Gastrocnemius medialis (tissue), 4 donors: ENCODE results near the gene SSBP1. TPM values are rescaled to one million over a fixed set of nuclear protein-coding genes. Genes with fewer than 3 reads are reported as not detected.
"Not testable (repeated sequence)": the region's sequence is repeated elsewhere in the genome, so short reads cannot be mapped to it uniquely, and the experiment has no call there.

Experiments
- ATAC-seq, 2 donors: fragments of 150-250 bp; one replicate each; pipeline ENCODE4 v1.9.1; 2016
- DNase-seq, 2 donors: peaks; one replicate each; pipeline ENCODE4 v3.0.0-alpha.2; 2019
- H3K27ac ChIP-seq, 4 donors: fragments of 200-600 bp; sonication (generic); 1 replicate in 1 of 4; 2 replicates in 3 of 4; pipeline ENCODE4 v1.5.1; 2016 to 2018; ENCODE audit warnings: mild to moderate bottlenecking in 2 of 4, moderate library complexity in 1 of 4
- H3K27me3 ChIP-seq, 3 donors: fragments of 200-600 bp; sonication (generic) in 2 of 3; 1 replicate in 1 of 3; 2 replicates in 2 of 3; pipeline versions ENCODE4 v1.5.1 to v1.6.0; 2016 to 2019; ENCODE audit warnings: mild to moderate bottlenecking in 1 of 3, moderate library complexity in 1 of 3
- H3K36me3 ChIP-seq, 2 donors: fragments of 200-600 bp; sonication (generic) in 1 of 2; one replicate each; pipeline ENCODE4 v1.5.1; 2017 to 2018
- H3K4me1 ChIP-seq, 2 donors: fragments of 200-600 bp; sonication (generic) in 1 of 2; one replicate each; pipeline ENCODE4 v1.5.1; 2016 to 2017; ENCODE audit warnings: mild to moderate bottlenecking in 2 of 2
- H3K4me3 ChIP-seq, 4 donors: fragments of 200-600 bp; sonication (generic) in 3 of 4; 1 replicate in 1 of 4; 2 replicates in 3 of 4; pipeline ENCODE4 v1.5.1; 2016 to 2019; ENCODE audit warnings: mild to moderate bottlenecking in 2 of 4
- H3K9me3 ChIP-seq, 3 donors: fragments of 200-600 bp; sonication (generic) in 2 of 3; 1 replicate in 1 of 3; 2 replicates in 2 of 3; pipeline ENCODE4 v1.5.1; 2016 to 2019
- POLR2A ChIP-seq, 2 donors: fragments of 450-650 bp; IDR thresholded peaks; one replicate each; pipeline ENCODE4 v1.6.1; 2017; ENCODE audit warnings: antibody characterized with exemption in 2 of 2, mild to moderate bottlenecking in 2 of 2, moderate library complexity in 2 of 2
- in situ Hi-C, 4 donors: fragments of 200-750 bp; cut with MboI; loops; one replicate each; pipeline versions ENCODE4 v1.15.0 to v1.8.0; 2017; ENCODE audit warnings: low sequenced_read_pairs in 4 of 4
- intact Hi-C: fragments of 100-400 bp; cut with DNase I; formaldehyde crosslinking; loops from one replicate; pipeline ENCODE4 v1.15.1; 2023; ENCODE audit warnings: low total_unique reads
- total RNA-seq, 4 donors: library from RNA; depleted of rRNA; stranded (reverse); fragments of >200 nt; gene quantifications; one replicate each; pipeline versions ENCODE4 v1.1.0 to v1.2.3, GENCODE V29; 2016
- TF ChIP-seq, protein P1 (sequence below), 5 experiments: fragments of 450-650 bp in 3 of 5; fragments of 200-600 bp in 2 of 5; sonication (generic) in 2 of 5; IDR thresholded peaks in 4 of 5; conservative IDR thresholded peaks in 1 of 5; 1 replicate in 4 of 5; 2 replicates in 1 of 5; pipeline ENCODE4 v1.5.1; 2016 to 2019; ENCODE audit warnings: antibody characterized with exemption in 5 of 5, mild to moderate bottlenecking in 3 of 5, moderate library complexity in 3 of 5

The SSBP1 gene
- total RNA-seq, 4 donors from 2014 or later: 127 to 147 (median 138) TPM

DNA sequence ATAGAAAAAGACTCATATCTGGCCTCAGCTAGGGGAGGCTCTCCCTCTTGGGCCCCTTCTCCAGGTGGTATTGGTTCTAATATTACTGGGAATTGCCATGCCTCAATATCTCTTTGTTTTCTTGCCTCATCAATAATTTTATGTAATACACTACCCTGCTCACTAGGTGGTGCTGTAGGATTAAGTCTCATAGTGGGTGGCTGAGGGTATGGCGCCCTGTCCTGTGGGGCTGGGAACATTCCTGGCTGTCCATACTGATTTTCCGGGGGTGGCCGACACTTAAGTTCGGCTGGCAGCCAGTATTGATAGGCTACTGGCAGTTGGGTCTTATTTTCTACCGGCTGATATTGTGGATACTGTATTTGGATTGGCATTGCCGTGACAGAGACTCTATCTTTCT, 16.8 kb downstream of the SSBP1 start:
- DNase-seq (no peak), ATAC-seq (no peak)
- in situ Hi-C loops (no loop called here), intact Hi-C loops (no loop called here)
- Histone ChIP-seq H3K27me3 (no peaks in the 10 kb centered on the region), H3K27ac (no peak overlapping the region), H3K36me3 (peaks cover 3 to 59% of the 10 kb centered on the region in 2 donors), H3K4me1 (no peaks in the 10 kb centered on the region), H3K9me3 (peaks cover 0 to 10% (median 9%) of the 10 kb centered on the region in 3 donors), H3K4me3 (no peak overlapping the region)
- no peak for TF ChIP-seq POLR2A (IDR thresholded peaks at IDR 0.05)
- TF ChIP-seq, protein P1, sequence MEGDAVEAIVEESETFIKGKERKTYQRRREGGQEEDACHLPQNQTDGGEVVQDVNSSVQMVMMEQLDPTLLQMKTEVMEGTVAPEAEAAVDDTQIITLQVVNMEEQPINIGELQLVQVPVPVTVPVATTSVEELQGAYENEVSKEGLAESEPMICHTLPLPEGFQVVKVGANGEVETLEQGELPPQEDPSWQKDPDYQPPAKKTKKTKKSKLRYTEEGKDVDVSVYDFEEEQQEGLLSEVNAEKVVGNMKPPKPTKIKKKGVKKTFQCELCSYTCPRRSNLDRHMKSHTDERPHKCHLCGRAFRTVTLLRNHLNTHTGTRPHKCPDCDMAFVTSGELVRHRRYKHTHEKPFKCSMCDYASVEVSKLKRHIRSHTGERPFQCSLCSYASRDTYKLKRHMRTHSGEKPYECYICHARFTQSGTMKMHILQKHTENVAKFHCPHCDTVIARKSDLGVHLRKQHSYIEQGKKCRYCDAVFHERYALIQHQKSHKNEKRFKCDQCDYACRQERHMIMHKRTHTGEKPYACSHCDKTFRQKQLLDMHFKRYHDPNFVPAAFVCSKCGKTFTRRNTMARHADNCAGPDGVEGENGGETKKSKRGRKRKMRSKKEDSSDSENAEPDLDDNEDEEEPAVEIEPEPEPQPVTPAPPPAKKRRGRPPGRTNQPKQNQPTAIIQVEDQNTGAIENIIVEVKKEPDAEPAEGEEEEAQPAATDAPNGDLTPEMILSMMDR (IDR thresholded peaks at IDR 0.05 in 4 of 5, conservative IDR thresholded peaks at IDR 0.05 in 1 of 5): peak in 2 of 5 experiments; percentile 19 to 30

- intact Hi-C loops (no loop called here), in situ Hi-C loops (no loop called here)
- peaks cover 0 to 21% of the 10 kb centered on the region in 2 donors for H3K36me3 ChIP-seq
These were observed 25.6 kb downstream of the SSBP1 start, which contains the start of gene TAS2R3 for GRCh38 chr7:141763797-141764196. Gene TAS2R3, plus strand, starts transcription at chr7:141764097. Its CDS starts 62 bp downstream, at chr7:141764159.

DNA sequence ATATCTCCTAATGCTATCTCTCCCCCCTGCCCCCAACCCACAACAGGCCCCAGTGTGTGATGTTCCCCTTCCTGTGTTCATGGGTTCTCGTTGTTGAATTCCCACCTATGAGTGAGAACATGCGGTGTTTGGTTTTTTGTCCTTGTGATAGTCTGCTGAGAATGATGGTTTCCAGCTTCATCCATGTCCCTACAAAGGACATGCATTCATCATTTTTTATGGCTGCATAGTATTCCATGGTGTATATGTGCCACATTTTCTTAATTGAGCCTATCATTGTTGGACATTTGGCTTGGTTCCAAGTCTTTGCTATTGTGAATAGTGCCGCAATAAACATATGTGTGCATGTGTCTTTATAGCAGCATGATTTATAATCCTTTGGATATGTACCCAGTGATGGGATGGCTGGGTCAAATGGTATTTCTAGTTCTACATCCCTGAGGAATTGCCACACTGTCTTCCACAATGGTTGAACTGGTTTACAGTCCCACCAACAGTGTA, 32.0 kb downstream of the SSBP1 start:
- in situ Hi-C loops, H3K9me3 ChIP-seq, ATAC-seq, H3K4me3 ChIP-seq, DNase-seq, intact Hi-C loops, H3K36me3 ChIP-seq, H3K27me3 ChIP-seq, H3K27ac ChIP-seq, H3K4me1 ChIP-seq: not testable (repeated sequence)

More at GRCh38 chr7:141763797-141764196, 25.6 kb downstream of the SSBP1 start, which contains the start of gene TAS2R3:
- TF ChIP-seq POLR2A (IDR thresholded peaks at IDR 0.05): no peak
- TF ChIP-seq, protein P1 (IDR thresholded peaks at IDR 0.05 in 4 of 5, conservative IDR thresholded peaks at IDR 0.05 in 1 of 5): no peak
- no peaks in the 10 kb centered on the region for H3K27me3 ChIP-seq
- no peaks in the 10 kb centered on the region for H3K9me3 ChIP-seq
- no peaks in the 10 kb centered on the region for H3K4me1 ChIP-seq
- H3K27ac ChIP-seq: no peak within 1 kb of the TSS
- H3K4me3 ChIP-seq: no peak within 1 kb of the TSS
- DNase-seq (no peak), ATAC-seq (no peak)

DNA sequence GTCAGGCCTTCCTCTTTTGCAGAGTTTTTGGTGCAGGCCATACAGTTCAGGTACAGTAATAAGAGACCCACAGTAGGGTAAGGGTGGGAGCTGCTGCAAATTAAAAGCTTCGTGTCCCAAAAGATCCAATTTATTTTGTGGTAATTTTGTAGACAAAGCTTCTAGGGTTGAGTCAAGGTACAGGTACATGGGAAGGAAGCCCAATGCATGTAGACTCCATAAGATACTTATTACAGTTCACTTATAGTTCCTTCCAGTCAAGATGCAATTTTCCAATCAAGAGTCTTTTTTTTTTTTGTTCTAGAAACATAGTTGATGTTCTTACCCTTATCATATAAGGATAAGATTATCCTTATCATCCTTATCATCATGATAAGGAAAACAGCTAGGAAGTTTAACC, 38.2 kb downstream of the SSBP1 start, which contains the start of gene TAS2R4:
TSS of gene TAS2R4 (plus strand) at position 301 of the 400 bp plus-strand sequence. CDS start 1,815 bp downstream, outside the sequence.
- H3K9me3 ChIP-seq: no peaks in the 10 kb centered on the region
- DNase-seq: no peak
- H3K36me3 ChIP-seq: no peaks in the 10 kb centered on the region
- intact Hi-C loops: no loop called here
- H3K4me3 ChIP-seq: no peak within 1 kb of the TSS
- H3K27me3 ChIP-seq: no peaks in the 10 kb centered on the region
- no peak within 1 kb of the TSS for H3K27ac ChIP-seq
- TF ChIP-seq, protein P1 (IDR thresholded peaks at IDR 0.05 in 4 of 5, conservative IDR thresholded peaks at IDR 0.05 in 1 of 5): no peak
- TF ChIP-seq POLR2A (IDR thresholded peaks at IDR 0.05): no peak
- H3K4me1 ChIP-seq: no peaks in the 10 kb centered on the region
- ATAC-seq: no peak
- in situ Hi-C loops: no loop called here

- Histone ChIP-seq H3K27me3 (no peaks in the 10 kb centered on the region), H3K4me3 (no peak overlapping the region), H3K27ac (no peak overlapping the region), H3K36me3 (no peaks in the 10 kb centered on the region), H3K9me3 (no peaks in the 10 kb centered on the region), H3K4me1 (no peaks in the 10 kb centered on the region)
- intact Hi-C loops (no loop called here), in situ Hi-C loops (no loop called here)
- DNase-seq (no peak), ATAC-seq (no peak)
- no peak for TF ChIP-seq POLR2A (IDR thresholded peaks at IDR 0.05)
- TF ChIP-seq, protein P1 (IDR thresholded peaks at IDR 0.05 in 4 of 5, conservative IDR thresholded peaks at IDR 0.05 in 1 of 5): peak in 4 of 5 experiments; percentile 27 to 64 (median 38)
These were observed 47.8 kb downstream of the SSBP1 start for GRCh38 chr7:141785706-141786552.
